ENCODE results near the gene IQGAP2.
"Not testable (repeated sequence)": the region's sequence is repeated elsewhere in the genome, so short reads cannot be mapped to it uniquely, and the experiment has no call there.

IQGAP2 gene

GRCh38 chr5:76728965-76729364, 325.9 kb downstream of the IQGAP2 start:
- no peak for DNase-seq

GRCh38 chr5:76729373-76730290, 326.5 kb downstream of the IQGAP2 start:
- no peak for DNase-seq

- no peak for DNase-seq
Measured at GRCh38 chr5:76732405-76733048, 329.4 kb downstream of the IQGAP2 start.

- DNase-seq, result no peak
Measured at GRCh38 chr5:76733049-76733417, 329.9 kb downstream of the IQGAP2 start.

GRCh38 chr5:76735762-76736545, 332.9 kb downstream of the IQGAP2 start:
- DNase-seq, result no peak

- DNase-seq, result no peak
Measured at GRCh38 chr5:76736679-76737556, 333.8 kb downstream of the IQGAP2 start.

- no peak for DNase-seq
Measured at GRCh38 chr5:76737846-76738245, 334.8 kb downstream of the IQGAP2 start.

- not testable (repeated sequence) for DNase-seq
Measured at GRCh38 chr5:76741506-76741905, 338.4 kb downstream of the IQGAP2 start.

GRCh38 chr5:76742583-76742982, 339.5 kb downstream of the IQGAP2 start:
- no peak for DNase-seq

- no peak for DNase-seq
Measured at GRCh38 chr5:76744632-76745031, 341.5 kb downstream of the IQGAP2 start.

GRCh38 chr5:76745670-76746069, 342.6 kb downstream of the IQGAP2 start:
- DNase-seq, result no peak

- DNase-seq, result no peak
Measured at GRCh38 chr5:76746677-76747076, 343.6 kb downstream of the IQGAP2 start.

GRCh38 chr5:76747706-76748105, 344.6 kb downstream of the IQGAP2 start:
- DNase-seq, result no peak

GRCh38 chr5:76751291-76751690, 348.2 kb downstream of the IQGAP2 start:
- DNase-seq, result no peak

GRCh38 chr5:76754668-76755078, 351.6 kb downstream of the IQGAP2 start:
- no peak for DNase-seq

GRCh38 chr5:76755779-76756637, 352.9 kb downstream of the IQGAP2 start:
- no peak for DNase-seq

GRCh38 chr5:76757049-76757448, 354.0 kb downstream of the IQGAP2 start:
- DNase-seq, result no peak

Data from NCI-H2029 treated with DMSO at 0.1 percent for 48 hours (cell line).